Cardiac fibroblast (primary cell): Measurements from ENCODE around the gene RILPL1.
"Not testable (repeated sequence)": the region's sequence is repeated elsewhere in the genome, so short reads cannot be mapped to it uniquely, and the experiment has no call there.

Experiments used
- DNase-seq, 2 donors: peaks; one replicate each; pipeline versions ENCODE4 v3.0.0 to v3.0.0-alpha.2; 2010; ENCODE audit warnings: low read depth in 2 of 2
- H3K4me3 ChIP-seq, 2 donors: replicated peaks in 1 of 2; 1 replicate in 1 of 2; 2 replicates in 1 of 2; pipeline ENCODE4 v1.5.1; 2011; ENCODE audit warnings: low read depth in 2 of 2, low read length in 2 of 2, mild to moderate bottlenecking in 2 of 2, moderate library complexity in 1 of 2
- TF ChIP-seq, protein P1 (sequence below): IDR thresholded peaks from one replicate; pipeline ENCODE4 v1.5.1; 2011; ENCODE audit warnings: low read depth, mild to moderate bottlenecking, low read length, inconsistent platforms

Gene RILPL1

DNA sequence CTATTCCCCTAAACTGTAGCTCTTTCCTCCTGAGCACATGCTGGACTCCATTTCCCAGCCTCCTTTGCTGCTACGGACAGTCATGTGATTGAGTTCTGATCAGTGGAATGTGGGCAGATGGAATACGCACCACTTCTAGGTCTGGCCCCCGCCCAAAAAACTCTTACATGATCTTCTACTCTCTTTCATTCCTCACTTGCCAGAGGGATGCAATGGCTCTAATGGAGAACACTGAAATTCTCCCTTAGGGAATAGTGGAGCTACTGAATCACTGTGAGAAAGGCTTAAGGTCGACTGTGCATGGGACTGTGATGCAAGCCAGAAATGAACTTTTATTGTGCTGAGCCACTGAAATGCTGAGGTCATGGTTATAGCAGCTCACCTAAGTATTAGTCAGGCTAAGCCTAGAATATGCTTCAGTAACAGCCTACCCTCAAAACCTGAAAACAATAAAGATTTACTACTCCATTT is 37.9 kb upstream of the RILPL1 start:
- H3K4me3 ChIP-seq = no peak overlapping the region
- DNase-seq = peak; percentile 91 to 98
- TF ChIP-seq, protein P1, sequence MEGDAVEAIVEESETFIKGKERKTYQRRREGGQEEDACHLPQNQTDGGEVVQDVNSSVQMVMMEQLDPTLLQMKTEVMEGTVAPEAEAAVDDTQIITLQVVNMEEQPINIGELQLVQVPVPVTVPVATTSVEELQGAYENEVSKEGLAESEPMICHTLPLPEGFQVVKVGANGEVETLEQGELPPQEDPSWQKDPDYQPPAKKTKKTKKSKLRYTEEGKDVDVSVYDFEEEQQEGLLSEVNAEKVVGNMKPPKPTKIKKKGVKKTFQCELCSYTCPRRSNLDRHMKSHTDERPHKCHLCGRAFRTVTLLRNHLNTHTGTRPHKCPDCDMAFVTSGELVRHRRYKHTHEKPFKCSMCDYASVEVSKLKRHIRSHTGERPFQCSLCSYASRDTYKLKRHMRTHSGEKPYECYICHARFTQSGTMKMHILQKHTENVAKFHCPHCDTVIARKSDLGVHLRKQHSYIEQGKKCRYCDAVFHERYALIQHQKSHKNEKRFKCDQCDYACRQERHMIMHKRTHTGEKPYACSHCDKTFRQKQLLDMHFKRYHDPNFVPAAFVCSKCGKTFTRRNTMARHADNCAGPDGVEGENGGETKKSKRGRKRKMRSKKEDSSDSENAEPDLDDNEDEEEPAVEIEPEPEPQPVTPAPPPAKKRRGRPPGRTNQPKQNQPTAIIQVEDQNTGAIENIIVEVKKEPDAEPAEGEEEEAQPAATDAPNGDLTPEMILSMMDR = no peak

DNA sequence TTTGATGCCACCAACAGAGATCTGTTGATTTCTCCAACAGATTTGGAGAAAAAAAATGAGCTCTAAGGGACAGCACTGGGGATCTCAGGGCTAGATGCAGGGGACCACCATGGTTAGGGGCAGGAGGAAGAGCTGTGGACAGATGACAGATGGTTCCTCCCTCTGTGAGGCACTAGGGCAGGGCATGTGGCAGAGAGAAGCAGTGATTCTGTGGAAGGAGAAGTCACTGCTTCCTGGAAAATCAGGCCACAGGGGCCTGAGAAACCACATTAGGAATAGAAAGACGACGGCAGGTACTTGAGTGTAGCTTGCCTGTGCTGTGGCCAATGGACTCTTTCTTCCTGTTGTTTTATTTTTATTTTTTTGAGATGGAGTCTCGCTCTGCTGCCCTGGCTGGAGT is 25.9 kb upstream of the RILPL1 start:
- no peak for DNase-seq
- TF ChIP-seq, protein P1 = no peak
- no peak overlapping the region for H3K4me3 ChIP-seq

DNA sequence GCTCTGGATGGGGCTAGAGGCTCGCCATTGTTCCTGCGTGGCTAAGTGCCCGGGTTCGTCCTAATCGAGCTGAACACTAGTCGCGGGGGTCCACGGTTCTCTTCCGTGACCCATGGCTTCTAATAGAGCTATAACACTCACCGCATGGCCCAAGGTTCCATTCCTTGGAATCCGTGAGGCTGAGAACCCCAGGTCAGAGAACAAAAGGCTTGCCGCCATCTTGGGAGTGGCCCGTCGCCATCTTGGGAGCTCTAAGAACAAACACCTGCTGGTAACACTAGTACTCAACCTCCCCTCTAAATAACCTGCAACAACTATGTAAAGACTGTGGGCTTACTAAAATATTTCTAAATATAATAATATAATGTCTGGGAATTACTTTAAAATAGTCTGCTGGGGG is 25.0 kb upstream of the RILPL1 start:
- not testable (repeated sequence) for DNase-seq, H3K4me3 ChIP-seq

DNA sequence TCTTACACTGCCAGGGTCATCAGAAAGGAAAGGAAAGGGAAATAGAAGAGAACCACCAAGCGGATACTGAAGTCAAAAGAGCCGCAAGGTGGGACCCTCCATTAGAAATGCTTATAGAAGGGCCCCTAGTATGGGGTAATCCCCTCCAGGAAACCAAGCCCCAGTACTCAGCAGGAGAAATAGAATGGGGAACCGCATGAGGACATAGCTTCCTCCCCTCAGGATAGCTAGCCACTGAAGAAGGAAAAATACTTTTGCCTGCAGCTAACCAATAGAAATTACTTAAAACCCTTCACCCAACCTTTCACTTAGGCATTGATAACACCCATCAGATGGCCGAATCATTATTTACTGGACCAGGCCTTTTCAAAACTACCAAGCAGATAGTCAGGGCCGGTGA is 21.3 kb upstream of the RILPL1 start:
- H3K4me3 ChIP-seq, DNase-seq: not testable (repeated sequence)

DNA sequence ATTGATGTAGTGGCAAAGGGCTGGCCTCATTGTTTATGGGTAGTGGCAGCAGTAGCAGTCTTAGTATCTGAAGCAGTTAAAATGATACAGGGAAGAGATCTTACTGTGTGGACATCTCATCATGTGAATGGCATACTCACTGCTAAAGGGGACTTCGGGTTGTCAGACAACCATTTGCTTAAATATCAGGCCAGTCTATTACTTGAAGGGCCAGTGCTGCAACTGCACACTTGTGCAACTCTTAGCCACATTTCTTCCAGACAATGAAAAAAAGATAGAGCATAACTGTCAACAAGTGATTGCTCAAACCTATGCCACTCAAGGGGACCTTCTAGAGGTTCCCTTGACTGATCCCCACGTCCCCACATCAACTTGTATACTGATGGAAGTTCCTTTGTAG is 20.6 kb upstream of the RILPL1 start:
- DNase-seq = not testable (repeated sequence)

DNA sequence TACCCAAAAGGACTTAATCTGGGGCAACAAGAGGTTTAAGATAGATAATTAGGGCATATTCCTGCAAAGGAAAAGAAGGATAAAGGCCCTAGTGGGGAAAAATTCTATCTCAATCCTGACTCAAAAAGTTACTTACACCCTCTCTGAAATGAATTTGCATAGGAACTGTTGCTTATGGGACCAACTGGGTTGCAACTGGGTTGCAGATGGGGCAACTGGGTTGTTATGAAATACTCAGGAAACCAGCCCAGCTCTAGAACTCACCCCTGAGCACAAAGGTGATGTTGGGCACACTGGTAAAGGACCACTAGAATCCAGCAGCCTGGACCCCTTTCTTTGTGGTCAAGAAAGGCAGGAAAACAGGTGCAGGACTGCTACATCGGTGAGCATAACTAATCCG is 17.2 kb upstream of the RILPL1 start:
- no peak overlapping the region for H3K4me3 ChIP-seq

More for the DNA sequence above, 20.6 kb upstream of the RILPL1 start:
- not testable (repeated sequence) for H3K4me3 ChIP-seq

DNA sequence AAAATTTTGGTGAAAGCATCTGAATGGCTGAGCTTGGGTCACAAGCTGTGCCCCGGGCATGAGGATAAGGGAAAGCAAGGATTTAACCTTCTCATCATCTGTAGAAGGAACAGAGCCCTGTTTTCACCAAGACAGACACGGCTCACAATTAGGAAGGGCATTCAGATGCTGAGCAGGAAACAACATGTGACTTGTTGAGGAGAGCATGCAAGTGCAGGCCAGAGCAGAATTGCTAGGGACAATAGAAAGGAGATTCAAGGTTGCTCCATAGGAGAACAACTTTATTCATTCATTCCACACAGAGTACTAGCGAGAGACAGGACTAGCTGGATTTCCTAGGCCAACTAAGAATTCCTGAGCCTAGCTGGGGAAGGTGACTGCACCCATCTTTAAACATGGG is 14.6 kb upstream of the RILPL1 start:
- H3K4me3 ChIP-seq = no peak overlapping the region
- TF ChIP-seq, protein P1 = no peak
- DNase-seq = no peak

More for the DNA sequence above, 17.2 kb upstream of the RILPL1 start:
- TF ChIP-seq, protein P1 = no peak
- no peak for DNase-seq

DNA sequence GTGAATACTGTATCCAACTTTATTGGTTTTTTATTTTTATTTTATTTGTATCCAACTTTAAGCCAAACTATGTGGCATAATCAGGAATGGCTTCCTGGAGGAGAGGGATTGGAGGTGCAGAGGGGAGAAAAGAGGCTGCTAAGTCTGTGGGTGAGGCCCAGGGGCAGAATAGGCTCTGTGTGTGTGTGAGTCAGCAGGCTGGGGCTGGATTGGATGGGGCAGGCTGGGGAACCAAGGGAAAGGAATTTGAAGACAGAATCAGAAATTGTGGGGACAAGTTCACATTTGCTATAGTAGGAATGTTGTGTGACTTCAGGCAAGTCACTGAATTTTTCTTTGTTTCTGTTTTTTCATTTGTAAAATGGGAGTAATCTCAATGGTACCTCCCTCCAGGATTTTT is 12.8 kb upstream of the RILPL1 start:
- H3K4me3 ChIP-seq = no peak overlapping the region
- TF ChIP-seq, protein P1 = no peak
- peak in 1 of 2 donors; percentile 23 for DNase-seq
